DOHH2 (cell line): ENCODE data around the gene PCDHGA3.

Experiments used
- CTCF ChIP-seq: fragments of 200-600 bp; sonication (generic); IDR thresholded peaks from one replicate; pipeline ENCODE4 v1.5.1; 2014; ENCODE audit warnings: antibody characterized with exemption, mild to moderate bottlenecking, low read depth, low read length; ENCODE audit not compliant: poor library complexity, severe bottlenecking
- EZH2phosphoT487 ChIP-seq: fragments of 200-600 bp; sonication (generic); IDR thresholded peaks from 2 replicates; pipeline ENCODE4 v1.6.1; 2017; ENCODE audit warnings: borderline replicate concordance, mild to moderate bottlenecking, antibody characterized with exemption, low read length, moderate library complexity, mixed read lengths

- no peak for TF ChIP-seq CTCF
- no peak for TF ChIP-seq EZH2phosphoT487
These were observed 12.0 kb downstream of the PCDHGA3 start for GRCh38 chr5:141355641-141356040.
